Measurements from ENCODE around the gene LIPI. TPM values are rescaled to one million over a fixed set of nuclear protein-coding genes. Genes with fewer than 3 reads are reported as not detected.

The LIPI gene
- total and polyA plus RNA-seq, 10 of the 15 experiments (the other 5 are each of a cell fraction or from before 2014, with no cell fraction given) = 0.05 to 0.32 (median 0.10) TPM; not detected in 5

DNA sequence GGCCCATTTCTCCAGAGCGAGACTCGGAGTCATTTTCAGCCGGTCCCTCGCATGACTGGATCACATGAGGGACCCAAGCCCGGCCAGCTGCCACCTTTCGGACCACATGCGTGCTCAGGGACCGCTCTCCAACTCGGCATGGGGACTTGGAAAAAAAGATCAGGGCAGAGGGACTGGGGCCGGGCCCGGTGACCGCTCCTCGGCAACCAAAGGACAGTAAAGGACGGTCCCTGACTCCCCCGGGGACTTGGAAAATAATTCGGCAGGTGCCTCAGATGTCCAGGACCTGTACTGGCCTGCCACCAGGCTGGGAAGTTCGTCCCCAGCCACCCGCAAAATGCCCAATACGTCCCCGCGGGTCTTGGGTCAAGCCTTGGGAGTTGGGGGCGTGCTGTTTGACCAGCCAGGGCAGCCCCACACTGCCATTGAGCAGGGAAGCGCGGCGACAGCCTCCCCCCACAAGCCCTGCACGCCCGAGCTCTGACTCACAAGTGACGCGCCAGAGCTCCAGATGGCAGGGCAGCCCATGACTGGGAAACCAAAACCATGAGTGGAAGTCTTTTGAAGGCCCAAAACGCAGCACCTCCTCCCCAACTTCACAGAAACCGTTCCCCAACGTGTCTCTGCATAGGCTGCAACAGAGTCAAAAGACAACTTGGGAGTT lies 134.5 kb downstream of the LIPI start (continued):
- TF ChIP-seq, protein P1, sequence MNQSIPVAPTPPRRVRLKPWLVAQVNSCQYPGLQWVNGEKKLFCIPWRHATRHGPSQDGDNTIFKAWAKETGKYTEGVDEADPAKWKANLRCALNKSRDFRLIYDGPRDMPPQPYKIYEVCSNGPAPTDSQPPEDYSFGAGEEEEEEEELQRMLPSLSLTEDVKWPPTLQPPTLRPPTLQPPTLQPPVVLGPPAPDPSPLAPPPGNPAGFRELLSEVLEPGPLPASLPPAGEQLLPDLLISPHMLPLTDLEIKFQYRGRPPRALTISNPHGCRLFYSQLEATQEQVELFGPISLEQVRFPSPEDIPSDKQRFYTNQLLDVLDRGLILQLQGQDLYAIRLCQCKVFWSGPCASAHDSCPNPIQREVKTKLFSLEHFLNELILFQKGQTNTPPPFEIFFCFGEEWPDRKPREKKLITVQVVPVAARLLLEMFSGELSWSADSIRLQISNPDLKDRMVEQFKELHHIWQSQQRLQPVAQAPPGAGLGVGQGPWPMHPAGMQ (IDR thresholded peaks at IDR 0.05; ENCODE audit: borderline replicate concordance) = no peak
- TF ChIP-seq ZNF274 (IDR thresholded peaks at IDR 0.05; ENCODE audit: insufficient read depth, insufficient read length) = no peak
- no peak for TF ChIP-seq GABPA (IDR thresholded peaks at IDR 0.05; ENCODE audit: low read depth)
- TF ChIP-seq TBL1XR1 (IDR thresholded peaks at IDR 0.05; ENCODE audit: low read depth, low read length) = no peak
- TF ChIP-seq ATF7 (IDR thresholded peaks at IDR 0.05; ENCODE audit: low read depth) = no peak
- TF ChIP-seq TAF1 (IDR thresholded peaks at IDR 0.05; ENCODE audit: borderline replicate concordance, low read depth, low read length) = no peak
- no peak for TF ChIP-seq TCF7 (IDR thresholded peaks at IDR 0.05; ENCODE audit: borderline replicate concordance)
- TF ChIP-seq IRF4 (IDR thresholded peaks at IDR 0.05; ENCODE audit: low read depth, low read length) = no peak; the same call in 1 of the 2 replicates
- TF ChIP-seq STAT3 (IDR thresholded peaks at IDR 0.05; ENCODE audit: low read depth, low read length) = no peak
- peak; percentile 66 for TF ChIP-seq CREB1 (IDR thresholded peaks at IDR 0.05; ENCODE audit: low read depth)
- TF ChIP-seq JUNB (IDR thresholded peaks at IDR 0.05) = 0 out of 2 replicates have a peak, but pooled peaks have one; percentile 36
- TF ChIP-seq MXI1 (IDR thresholded peaks at IDR 0.05; ENCODE audit: low read depth, low read length) = no peak
- no peak for TF ChIP-seq POLR2AphosphoS5 (IDR thresholded peaks at IDR 0.05; ENCODE audit: low read length)
- no peak for TF ChIP-seq FOXK2 (IDR thresholded peaks at IDR 0.05)
- TF ChIP-seq MEF2A (IDR thresholded peaks at IDR 0.05; ENCODE audit: insufficient read depth, low read depth, low read length) = no peak
- TF ChIP-seq ZZZ3 (IDR thresholded peaks at IDR 0.05; ENCODE audit: control insufficient read depth, insufficient read length, low read depth) = no peak
- TF ChIP-seq, protein P2, sequence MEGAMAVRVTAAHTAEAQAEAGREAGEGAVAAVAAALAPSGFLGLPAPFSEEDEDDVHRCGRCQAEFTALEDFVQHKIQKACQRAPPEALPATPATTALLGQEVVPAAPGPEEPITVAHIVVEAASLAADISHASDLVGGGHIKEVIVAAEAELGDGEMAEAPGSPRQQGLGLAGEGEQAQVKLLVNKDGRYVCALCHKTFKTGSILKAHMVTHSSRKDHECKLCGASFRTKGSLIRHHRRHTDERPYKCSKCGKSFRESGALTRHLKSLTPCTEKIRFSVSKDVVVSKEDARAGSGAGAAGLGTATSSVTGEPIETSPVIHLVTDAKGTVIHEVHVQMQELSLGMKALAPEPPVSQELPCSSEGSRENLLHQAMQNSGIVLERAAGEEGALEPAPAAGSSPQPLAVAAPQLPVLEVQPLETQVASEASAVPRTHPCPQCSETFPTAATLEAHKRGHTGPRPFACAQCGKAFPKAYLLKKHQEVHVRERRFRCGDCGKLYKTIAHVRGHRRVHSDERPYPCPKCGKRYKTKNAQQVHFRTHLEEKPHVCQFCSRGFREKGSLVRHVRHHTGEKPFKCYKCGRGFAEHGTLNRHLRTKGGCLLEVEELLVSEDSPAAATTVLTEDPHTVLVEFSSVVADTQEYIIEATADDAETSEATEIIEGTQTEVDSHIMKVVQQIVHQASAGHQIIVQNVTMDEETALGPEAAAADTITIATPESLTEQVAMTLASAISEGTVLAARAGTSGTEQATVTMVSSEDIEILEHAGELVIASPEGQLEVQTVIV (IDR thresholded peaks at IDR 0.05; ENCODE audit: borderline replicate concordance, partially characterized antibody) = no peak
- no peak for TF ChIP-seq DPF2 (IDR thresholded peaks at IDR 0.05)
- TF ChIP-seq NFIC (IDR thresholded peaks at IDR 0.05; ENCODE audit: low read depth, low read length) = no peak
- TF ChIP-seq TARDBP (IDR thresholded peaks at IDR 0.05; ENCODE audit: borderline replicate concordance) = no peak
- 0 out of 2 replicates have a peak, but pooled peaks have one; percentile 17 for TF ChIP-seq POLR2A (IDR thresholded peaks at IDR 0.05; ENCODE audit: low read depth, low read length)
- no peak for TF ChIP-seq NRF1 (conservative IDR thresholded peaks at IDR 0.05; ENCODE audit: low read depth, low read length)
- TF ChIP-seq, protein P3, sequence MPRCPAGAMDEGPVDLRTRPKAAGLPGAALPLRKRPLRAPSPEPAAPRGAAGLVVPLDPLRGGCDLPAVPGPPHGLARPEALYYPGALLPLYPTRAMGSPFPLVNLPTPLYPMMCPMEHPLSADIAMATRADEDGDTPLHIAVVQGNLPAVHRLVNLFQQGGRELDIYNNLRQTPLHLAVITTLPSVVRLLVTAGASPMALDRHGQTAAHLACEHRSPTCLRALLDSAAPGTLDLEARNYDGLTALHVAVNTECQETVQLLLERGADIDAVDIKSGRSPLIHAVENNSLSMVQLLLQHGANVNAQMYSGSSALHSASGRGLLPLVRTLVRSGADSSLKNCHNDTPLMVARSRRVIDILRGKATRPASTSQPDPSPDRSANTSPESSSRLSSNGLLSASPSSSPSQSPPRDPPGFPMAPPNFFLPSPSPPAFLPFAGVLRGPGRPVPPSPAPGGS (IDR thresholded peaks at IDR 0.05; ENCODE audit: borderline replicate concordance, insufficient read depth, low read depth, low read length, poor library complexity, severe bottlenecking) = no peak
- no peak for TF ChIP-seq RBBP5 (conservative IDR thresholded peaks at IDR 0.05)
- TF ChIP-seq ETV6 (conservative IDR thresholded peaks at IDR 0.05 in 1 of 2, IDR thresholded peaks at IDR 0.05 in 1 of 2; ENCODE audit: borderline replicate concordance in 1 of 2, low read depth in 1 of 2) = peak in 1 of 2 experiments; percentile 71; a peak in 2 of 4 replicates
- TF ChIP-seq, protein P4, sequence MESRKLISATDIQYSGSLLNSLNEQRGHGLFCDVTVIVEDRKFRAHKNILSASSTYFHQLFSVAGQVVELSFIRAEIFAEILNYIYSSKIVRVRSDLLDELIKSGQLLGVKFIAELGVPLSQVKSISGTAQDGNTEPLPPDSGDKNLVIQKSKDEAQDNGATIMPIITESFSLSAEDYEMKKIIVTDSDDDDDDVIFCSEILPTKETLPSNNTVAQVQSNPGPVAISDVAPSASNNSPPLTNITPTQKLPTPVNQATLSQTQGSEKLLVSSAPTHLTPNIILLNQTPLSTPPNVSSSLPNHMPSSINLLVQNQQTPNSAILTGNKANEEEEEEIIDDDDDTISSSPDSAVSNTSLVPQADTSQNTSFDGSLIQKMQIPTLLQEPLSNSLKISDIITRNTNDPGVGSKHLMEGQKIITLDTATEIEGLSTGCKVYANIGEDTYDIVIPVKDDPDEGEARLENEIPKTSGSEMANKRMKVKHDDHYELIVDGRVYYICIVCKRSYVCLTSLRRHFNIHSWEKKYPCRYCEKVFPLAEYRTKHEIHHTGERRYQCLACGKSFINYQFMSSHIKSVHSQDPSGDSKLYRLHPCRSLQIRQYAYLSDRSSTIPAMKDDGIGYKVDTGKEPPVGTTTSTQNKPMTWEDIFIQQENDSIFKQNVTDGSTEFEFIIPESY (IDR thresholded peaks at IDR 0.05) = no peak
